ENCODE data around the gene GALNT14. TPM values are rescaled to one million over a fixed set of nuclear protein-coding genes. Genes with fewer than 3 reads are reported as not detected.

The GALNT14 gene
- total and polyA plus RNA-seq, 2 donors (not counting 1 experiment from before 2014, with no cell fraction given), result 3.1 to 6.2 TPM

- no peaks in the 10 kb centered on the region for H3K4me1 Mint-ChIP-seq
- Histone ChIP-seq H4K20me1 (ENCODE audit: control insufficient read depth, insufficient read depth, low read length, poor library complexity, severe bottlenecking) (no peaks in the 10 kb centered on the region), H3K4me2 (replicated peaks; ENCODE audit: low read depth, low read length, poor library complexity, severe bottlenecking) (no peak overlapping the region), H3K79me2 (ENCODE audit: control insufficient read depth, insufficient read depth, low read length) (no peaks in the 10 kb centered on the region), H2AFZ (ENCODE audit: insufficient read depth, low read depth, low read length, poor library complexity, severe bottlenecking) (no peak overlapping the region), H3K27me3 (replicated peaks in 1 of 4; ENCODE audit: control extremely low read depth in 1 of 4, control insufficient read depth in 3 of 4, insufficient read depth in 4 of 4, low read length in 3 of 4) (no peaks in the 10 kb centered on the region), H3K4me3 (ENCODE audit: control extremely low read depth in 1 of 5, extremely low read depth in 1 of 5, insufficient read depth in 1 of 5, low read depth in 2 of 5, low read length in 4 of 5) (no peak overlapping the region), H3K9me3 (ENCODE audit: control extremely low read depth in 1 of 3, control insufficient read depth in 2 of 3, insufficient read depth in 1 of 3, low read length in 2 of 3) (no peaks in the 10 kb centered on the region), H3K27ac (ENCODE audit: low read length in 2 of 2) (no peak overlapping the region), H3K36me3 (replicated peaks in 1 of 2; ENCODE audit: control extremely low read depth in 1 of 2, control insufficient read depth in 1 of 2, extremely low read depth in 1 of 2, insufficient read depth in 2 of 2, low read length in 1 of 2) (no peaks in the 10 kb centered on the region), H3K9ac (ENCODE audit: low read length) (no peak overlapping the region), H3K4me1 (ENCODE audit: control insufficient read depth in 2 of 2, insufficient read depth in 2 of 2, low read length in 2 of 2) (no peaks in the 10 kb centered on the region)
- intact Hi-C loops (cut with micrococcal nuclease), result no loop called here
- no peak overlapping the region for H3K4me3 Mint-ChIP-seq
- CTCF ChIA-PET, result no interaction called here
- H3K27ac Mint-ChIP-seq, result no peak overlapping the region
- 100% methylated on average over 1 of the region's 3 CpGs for WGBS (ENCODE audit: insufficient coverage)
- TF ChIP-seq, protein P1, sequence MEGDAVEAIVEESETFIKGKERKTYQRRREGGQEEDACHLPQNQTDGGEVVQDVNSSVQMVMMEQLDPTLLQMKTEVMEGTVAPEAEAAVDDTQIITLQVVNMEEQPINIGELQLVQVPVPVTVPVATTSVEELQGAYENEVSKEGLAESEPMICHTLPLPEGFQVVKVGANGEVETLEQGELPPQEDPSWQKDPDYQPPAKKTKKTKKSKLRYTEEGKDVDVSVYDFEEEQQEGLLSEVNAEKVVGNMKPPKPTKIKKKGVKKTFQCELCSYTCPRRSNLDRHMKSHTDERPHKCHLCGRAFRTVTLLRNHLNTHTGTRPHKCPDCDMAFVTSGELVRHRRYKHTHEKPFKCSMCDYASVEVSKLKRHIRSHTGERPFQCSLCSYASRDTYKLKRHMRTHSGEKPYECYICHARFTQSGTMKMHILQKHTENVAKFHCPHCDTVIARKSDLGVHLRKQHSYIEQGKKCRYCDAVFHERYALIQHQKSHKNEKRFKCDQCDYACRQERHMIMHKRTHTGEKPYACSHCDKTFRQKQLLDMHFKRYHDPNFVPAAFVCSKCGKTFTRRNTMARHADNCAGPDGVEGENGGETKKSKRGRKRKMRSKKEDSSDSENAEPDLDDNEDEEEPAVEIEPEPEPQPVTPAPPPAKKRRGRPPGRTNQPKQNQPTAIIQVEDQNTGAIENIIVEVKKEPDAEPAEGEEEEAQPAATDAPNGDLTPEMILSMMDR (IDR thresholded peaks at IDR 0.05), result no peak
- TF ChIP-seq EZH2 (IDR thresholded peaks at IDR 0.05; ENCODE audit: borderline replicate concordance, insufficient read depth, low read depth, low read length, poor library complexity, severe bottlenecking), result no peak
- ATAC-seq (ENCODE audit: low read depth) (no peak), DNase-seq (no peak)
- H3K27me3 Mint-ChIP-seq, result no peaks in the 10 kb centered on the region
- no peaks in the 10 kb centered on the region for H3K9me3 Mint-ChIP-seq (ENCODE audit: insufficient read depth)
- POLR2A ChIA-PET, result no interaction called here
These were observed 50.7 kb downstream of the GALNT14 start for GRCh38 chr2:31087491-31087890.

GRCh38 chr2:31086590-31086989, 51.6 kb downstream of the GALNT14 start:
- Mint-ChIP-seq H3K27me3 (no peaks in the 10 kb centered on the region), H3K4me3 (no peak overlapping the region), H3K9me3 (ENCODE audit: insufficient read depth) (no peaks in the 10 kb centered on the region), H3K4me1 (no peaks in the 10 kb centered on the region), H3K27ac (no peak overlapping the region)
- CTCF ChIA-PET, result no interaction called here
- Histone ChIP-seq H3K4me3 (ENCODE audit: control extremely low read depth in 1 of 5, extremely low read depth in 1 of 5, insufficient read depth in 1 of 5, low read depth in 2 of 5, low read length in 4 of 5) (no peak overlapping the region), H4K20me1 (ENCODE audit: control insufficient read depth, insufficient read depth, low read length, poor library complexity, severe bottlenecking) (no peaks in the 10 kb centered on the region), H3K4me2 (replicated peaks; ENCODE audit: low read depth, low read length, poor library complexity, severe bottlenecking) (no peak overlapping the region), H3K36me3 (replicated peaks in 1 of 2; ENCODE audit: control extremely low read depth in 1 of 2, control insufficient read depth in 1 of 2, extremely low read depth in 1 of 2, insufficient read depth in 2 of 2, low read length in 1 of 2) (no peaks in the 10 kb centered on the region), H3K9ac (ENCODE audit: low read length) (no peak overlapping the region), H3K4me1 (ENCODE audit: control insufficient read depth in 2 of 2, insufficient read depth in 2 of 2, low read length in 2 of 2) (no peaks in the 10 kb centered on the region), H3K27me3 (replicated peaks in 1 of 4; ENCODE audit: control extremely low read depth in 1 of 4, control insufficient read depth in 3 of 4, insufficient read depth in 4 of 4, low read length in 3 of 4) (no peaks in the 10 kb centered on the region), H3K79me2 (ENCODE audit: control insufficient read depth, insufficient read depth, low read length) (no peaks in the 10 kb centered on the region), H3K27ac (ENCODE audit: low read length in 2 of 2) (no peak overlapping the region), H3K9me3 (ENCODE audit: control extremely low read depth in 1 of 3, control insufficient read depth in 2 of 3, insufficient read depth in 1 of 3, low read length in 2 of 3) (no peaks in the 10 kb centered on the region), H2AFZ (ENCODE audit: insufficient read depth, low read depth, low read length, poor library complexity, severe bottlenecking) (no peak overlapping the region)
- POLR2A ChIA-PET, result no interaction called here
- intact Hi-C loops (cut with micrococcal nuclease), result no loop called here
- ATAC-seq (ENCODE audit: low read depth), result no peak
- DNase-seq, result no peak
- TF ChIP-seq EZH2 (IDR thresholded peaks at IDR 0.05; ENCODE audit: borderline replicate concordance, insufficient read depth, low read depth, low read length, poor library complexity, severe bottlenecking), result no peak
- TF ChIP-seq, protein P1 (IDR thresholded peaks at IDR 0.05), result no peak
- no CpG with 5 or more reads among the region's 4 CpGs for WGBS (ENCODE audit: insufficient coverage)

All from B cell (primary cell).